IPS DF 19.7 (cell line): Measurements from ENCODE around the gene HCN3.
"Not testable (repeated sequence)": the region's sequence is repeated elsewhere in the genome, so short reads cannot be mapped to it uniquely, and the experiment has no call there.

Source experiments
- DNase-seq: peaks from one replicate; pipeline ENCODE4 v3.0.0-alpha.2; 2013; ENCODE audit warnings: low read depth, low spot score

Gene HCN3

GRCh38 chr1:155284476-155284875, 7.2 kb downstream of the HCN3 start:
- no peak for DNase-seq

DNA sequence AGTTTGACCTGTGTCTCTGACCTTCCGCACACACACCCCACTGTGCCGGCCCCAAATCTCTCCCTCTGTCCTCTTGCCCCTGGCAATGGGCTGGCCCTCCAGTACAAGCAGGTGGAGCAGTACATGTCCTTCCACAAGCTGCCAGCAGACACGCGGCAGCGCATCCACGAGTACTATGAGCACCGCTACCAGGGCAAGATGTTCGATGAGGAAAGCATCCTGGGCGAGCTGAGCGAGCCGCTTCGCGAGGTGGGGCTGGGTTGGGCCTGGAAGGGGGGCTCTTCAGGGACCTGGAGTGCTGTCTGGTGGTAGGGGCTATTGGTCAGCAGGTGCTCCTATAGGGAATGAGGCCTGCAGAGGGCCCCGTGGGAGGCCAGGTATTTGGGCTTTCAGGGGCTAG, 7.8 kb downstream of the HCN3 start:
- no peak for DNase-seq

DNA sequence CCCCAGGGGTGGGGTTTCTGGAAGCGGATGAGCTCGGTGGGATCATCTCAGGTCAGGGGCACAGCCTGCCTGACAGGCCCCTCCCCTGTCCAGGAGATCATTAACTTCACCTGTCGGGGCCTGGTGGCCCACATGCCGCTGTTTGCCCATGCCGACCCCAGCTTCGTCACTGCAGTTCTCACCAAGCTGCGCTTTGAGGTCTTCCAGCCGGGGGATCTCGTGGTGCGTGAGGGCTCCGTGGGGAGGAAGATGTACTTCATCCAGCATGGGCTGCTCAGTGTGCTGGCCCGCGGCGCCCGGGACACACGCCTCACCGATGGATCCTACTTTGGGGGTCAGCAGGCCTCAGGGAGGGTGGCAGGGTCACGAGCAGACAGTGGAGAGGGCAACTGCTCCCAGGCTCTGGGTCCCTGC, 8.4 kb downstream of the HCN3 start:
- DNase-seq: no peak

DNA sequence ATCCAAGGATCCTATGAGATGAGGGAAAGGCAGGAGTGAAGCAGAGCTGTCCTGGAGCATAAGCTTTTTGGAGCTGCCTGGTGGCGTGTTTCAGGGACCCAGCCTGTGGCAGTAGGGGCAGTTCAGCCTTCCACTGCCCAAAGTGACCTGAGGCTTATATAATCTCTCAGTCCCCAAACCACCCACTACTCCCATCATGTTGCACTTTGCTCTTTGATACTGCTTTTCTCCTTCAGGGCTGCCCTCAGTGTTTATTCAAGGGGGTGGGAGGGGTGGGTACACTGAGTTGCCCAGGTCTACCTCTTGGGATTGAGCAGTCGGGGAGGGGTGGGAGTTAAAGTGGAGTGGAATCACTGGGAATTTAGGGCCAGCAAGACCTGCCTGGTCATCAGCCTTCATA, 9.3 kb downstream of the HCN3 start:
- DNase-seq: no peak

- DNase-seq: no peak
Measured at GRCh38 chr1:155287987-155288543, 10.8 kb downstream of the HCN3 start.

- DNase-seq: not testable (repeated sequence)
Measured at GRCh38 chr1:155291006-155291405, 13.7 kb downstream of the HCN3 start.

DNA sequence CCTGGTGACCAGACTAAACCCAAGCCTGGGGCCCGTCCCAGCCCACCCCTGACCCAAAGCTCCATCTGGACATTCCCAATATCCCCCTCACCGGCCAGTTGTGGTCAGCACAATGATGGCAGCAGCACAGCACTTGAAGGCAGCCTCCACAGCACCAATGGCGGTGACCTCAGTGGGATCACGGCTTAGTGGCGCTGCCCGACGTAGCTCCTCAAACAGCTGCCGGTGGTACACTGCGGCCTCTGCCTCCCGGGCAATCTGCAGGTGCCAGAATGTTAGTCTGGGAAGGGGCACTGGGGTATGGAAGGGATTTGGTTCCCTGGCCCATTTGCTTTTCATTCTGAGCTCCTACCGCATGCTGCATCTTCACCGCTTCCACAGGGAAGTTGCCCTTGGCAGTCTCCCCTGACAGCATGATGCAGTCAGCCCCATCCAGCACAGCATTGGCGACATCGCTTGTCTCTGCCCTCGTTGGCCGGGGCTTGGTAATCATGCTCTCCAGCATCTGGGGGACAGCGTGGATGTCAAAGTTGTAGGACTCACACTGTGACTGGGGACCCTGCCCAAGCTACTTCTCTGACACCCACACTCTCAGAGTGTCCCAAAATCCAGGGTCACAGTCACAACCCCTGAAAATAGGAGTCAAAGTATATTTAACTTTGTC, 16.0 kb downstream of the HCN3 start:
- DNase-seq: no peak

DNA sequence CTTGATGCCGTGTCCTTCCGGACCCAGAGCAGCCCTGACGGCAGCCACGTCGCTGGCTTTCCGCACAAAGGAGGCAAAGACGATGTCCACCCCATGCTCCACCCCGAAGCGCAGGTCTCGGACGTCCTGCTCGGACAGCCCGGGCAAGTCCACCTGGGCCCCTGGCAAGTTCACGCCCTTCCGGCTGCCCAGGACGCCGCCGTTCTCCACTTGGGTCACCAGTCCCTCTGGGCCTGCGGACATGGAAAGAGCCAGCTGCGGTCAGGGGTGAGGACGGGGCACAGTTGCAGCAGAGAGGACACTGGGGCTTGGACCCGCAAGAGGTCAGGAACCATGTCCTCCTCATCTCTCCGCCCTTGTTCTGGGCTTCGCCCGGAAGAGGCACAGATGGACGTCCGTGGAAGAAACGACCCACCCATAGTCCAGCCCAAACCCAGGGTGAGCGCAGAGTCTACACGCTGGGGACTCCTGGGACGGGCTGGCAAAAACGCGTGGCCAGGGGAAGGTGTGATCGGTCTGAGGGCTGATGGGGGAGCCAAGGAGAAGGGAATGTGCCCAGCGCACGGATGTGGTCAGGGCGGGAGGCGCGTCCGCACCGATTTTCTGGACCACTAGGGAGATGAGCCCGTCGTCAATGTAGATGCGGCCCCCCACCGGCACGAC, 17.4 kb downstream of the HCN3 start:
- no peak for DNase-seq

DNA sequence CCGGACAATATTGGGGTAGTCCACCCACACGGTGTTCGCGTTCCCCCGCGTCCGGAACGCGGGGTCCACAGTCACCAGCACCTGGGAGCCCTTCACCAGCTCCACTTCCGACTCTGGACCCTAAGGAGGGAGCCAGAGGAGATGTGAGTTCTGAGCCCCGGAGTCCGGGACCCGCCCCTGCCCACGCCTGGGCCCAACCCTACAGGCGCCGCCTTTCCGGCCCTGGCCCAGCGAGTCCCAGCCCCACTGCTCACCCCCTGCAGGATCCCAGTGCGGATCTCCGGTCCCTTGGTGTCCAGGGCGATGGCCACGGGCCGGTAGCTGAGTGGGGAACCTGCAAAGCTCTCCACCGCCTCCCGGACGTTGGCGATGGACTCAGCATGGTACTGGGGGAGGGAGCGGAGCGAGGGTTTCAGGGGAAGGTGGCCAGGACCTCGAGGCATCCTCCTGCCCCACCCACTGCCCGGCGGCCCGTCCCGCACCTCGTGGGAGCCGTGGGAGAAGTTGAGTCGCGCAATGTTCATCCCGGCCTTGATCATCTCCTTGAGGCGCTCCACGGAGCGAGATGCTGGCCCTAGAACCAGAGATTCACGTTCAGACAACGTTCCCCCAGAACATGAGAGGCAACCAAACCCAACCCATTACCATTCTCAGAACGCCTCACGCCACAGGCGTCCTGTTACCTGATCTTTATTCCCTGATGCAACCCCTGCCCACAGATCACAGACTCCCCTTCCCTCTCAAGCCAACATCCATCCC, 18.1 kb downstream of the HCN3 start:
- DNase-seq: no peak

DNA sequence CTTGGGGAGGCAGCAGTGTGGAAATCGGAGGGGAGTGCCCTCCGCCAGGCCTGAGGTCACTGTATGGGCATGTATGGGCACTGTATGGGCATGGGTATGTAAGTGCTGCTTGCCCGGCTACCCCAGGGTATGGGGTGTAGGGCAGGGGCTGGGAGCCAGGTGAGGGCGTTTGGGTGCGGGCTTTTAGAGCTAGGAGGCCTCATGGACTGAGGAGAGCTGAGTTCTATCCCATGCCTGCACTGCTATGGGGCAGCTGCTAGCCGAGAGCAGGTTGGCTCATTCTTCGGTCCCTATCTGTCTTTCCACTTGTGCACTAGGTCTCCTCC, 18.6 kb downstream of the HCN3 start:
- DNase-seq: no peak

GRCh38 chr1:155296661-155297060, 19.4 kb downstream of the HCN3 start:
- no peak for DNase-seq

GRCh38 chr1:155297384-155297783, 20.1 kb downstream of the HCN3 start:
- no peak for DNase-seq

- DNase-seq: no peak
Measured at GRCh38 chr1:155300024-155300423, 22.8 kb downstream of the HCN3 start.

DNA sequence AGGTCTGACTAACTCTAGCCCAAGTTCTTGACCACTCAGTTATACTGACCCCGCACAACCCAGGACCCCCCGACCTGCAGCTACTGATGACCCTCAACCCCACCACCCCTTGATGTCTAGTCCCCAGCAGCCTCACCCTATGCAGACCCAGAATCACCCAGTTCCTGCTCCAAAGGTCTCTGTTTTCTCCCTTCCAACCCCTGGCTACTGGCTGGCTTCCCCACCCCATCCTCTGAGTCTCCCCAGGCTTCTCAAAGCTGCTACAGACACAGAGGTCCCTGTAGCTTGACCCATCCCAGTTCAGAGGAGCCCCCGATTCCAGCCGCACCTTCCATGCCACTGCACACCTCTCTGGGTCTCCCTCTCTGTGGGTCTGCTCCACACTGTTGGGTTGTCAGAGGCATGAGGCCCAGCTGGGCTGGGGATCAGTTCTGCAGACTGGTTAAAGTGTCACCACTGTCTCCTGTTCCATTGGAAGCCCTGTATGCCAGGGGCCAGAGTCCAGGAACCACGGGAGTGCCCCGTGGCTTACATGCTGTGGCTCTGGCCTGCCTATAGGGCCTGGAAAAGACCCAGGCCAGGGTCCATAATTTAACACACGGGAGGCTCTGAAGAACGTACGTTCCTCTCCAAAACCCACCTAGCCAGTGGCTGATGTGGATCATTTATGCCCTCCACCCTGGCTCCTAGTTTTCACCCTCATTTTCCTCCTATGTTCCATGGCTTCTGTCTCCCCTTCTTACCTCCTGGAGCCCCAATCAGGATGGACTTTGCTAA, 23.5 kb downstream of the HCN3 start:
- DNase-seq: no peak

DNA sequence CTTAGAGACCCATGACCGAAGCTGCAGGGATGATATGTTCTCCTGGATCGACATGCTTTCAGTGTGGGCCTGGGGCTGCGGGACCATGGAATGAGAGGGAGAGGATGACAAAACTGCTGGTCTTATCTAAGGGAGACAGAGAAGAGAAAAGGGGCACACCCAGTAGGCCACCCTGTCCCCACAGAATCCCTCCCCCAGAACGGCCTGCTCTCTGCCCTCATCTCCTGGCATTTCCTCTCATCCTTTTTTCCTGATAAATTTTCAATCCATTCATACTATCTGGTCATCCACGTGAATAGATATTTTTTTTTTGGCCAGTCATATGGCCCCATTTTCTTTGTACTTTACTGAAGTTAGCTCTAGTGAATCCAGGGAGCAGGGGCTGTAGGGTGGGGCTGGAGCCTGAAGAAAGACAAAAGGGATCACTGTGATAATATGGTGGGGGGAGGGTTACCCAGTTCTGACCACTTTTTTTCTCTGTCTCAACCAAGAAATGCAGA, 24.1 kb downstream of the HCN3 start, which contains the start of gene PKLR:
Gene PKLR, minus strand, starts transcription at position 97 of the 500 bp plus-strand sequence. Its CDS starts 43 bp downstream, at position 54.
- no peak for DNase-seq

GRCh38 chr1:155304558-155305063, 27.3 kb downstream of the HCN3 start:
- no peak for DNase-seq

DNA sequence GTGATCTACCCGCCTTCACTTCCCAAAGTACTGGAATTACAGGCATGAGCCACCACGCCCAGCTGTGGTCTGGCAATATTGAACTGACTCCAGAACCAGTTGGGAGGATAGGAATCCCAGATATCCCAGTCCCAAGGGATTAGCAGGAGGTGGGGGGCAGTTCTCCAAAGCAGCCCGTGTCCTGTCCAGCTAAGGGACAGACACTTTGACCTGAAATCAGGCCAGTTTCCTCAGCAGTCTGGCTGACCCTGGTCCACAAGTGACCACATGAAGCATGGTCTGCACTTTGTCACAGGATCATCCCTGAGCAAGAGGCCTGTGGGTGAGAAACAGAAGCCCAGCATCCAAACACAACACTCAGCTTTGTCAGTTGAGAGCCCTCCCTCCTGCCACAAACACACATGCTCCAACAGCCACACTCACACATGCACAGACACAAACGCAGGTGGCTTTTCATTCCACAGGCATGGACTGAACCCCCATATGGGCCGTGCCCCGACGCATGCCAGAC, 28.7 kb downstream of the HCN3 start:
- no peak for DNase-seq

DNA sequence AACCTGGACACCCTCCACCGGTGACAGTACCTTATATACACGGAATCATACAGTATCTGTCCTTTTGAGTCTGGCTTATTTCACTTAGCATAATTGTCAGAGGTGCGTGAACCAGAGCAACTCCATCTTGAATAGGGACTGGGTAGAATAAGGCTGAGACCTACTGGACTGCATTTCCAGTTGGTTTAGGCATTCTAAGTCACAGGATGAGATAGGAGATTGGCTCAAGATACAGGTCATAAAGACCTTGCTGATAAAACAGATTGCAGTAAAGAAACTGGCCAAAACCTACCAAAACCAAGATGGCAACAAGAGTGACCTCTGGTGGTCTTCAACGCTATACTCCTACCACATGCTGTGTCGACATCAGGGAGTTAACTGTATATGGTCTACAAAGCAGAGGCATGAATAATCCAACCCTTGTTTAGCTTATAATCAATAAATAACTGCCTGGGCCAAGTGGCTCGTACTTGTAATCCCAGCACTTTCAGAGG, 30.0 kb downstream of the HCN3 start:
- no peak for DNase-seq

GRCh38 chr1:155308493-155309422, 31.5 kb downstream of the HCN3 start, which contains the start of gene FDPS:
FDPS (plus strand) TSS chr1:155308866; CDS start chr1:155309790, 924 bp downstream.
- peak; percentile 96 for DNase-seq
